Activated CD8-positive, alpha-beta memory T cell treated with anti-CD3 and anti-CD28 coated beads, Interleukin-2, amount 50 U/mL, for 24 hours (primary cell): ENCODE data around the gene PCGF2.

ENCODE experiments used
- DNase-seq: peaks from one replicate; pipeline ENCODE4 v3.0.0-alpha.2; 2020; ENCODE audit errors: extremely low read depth

The PCGF2 gene

DNA sequence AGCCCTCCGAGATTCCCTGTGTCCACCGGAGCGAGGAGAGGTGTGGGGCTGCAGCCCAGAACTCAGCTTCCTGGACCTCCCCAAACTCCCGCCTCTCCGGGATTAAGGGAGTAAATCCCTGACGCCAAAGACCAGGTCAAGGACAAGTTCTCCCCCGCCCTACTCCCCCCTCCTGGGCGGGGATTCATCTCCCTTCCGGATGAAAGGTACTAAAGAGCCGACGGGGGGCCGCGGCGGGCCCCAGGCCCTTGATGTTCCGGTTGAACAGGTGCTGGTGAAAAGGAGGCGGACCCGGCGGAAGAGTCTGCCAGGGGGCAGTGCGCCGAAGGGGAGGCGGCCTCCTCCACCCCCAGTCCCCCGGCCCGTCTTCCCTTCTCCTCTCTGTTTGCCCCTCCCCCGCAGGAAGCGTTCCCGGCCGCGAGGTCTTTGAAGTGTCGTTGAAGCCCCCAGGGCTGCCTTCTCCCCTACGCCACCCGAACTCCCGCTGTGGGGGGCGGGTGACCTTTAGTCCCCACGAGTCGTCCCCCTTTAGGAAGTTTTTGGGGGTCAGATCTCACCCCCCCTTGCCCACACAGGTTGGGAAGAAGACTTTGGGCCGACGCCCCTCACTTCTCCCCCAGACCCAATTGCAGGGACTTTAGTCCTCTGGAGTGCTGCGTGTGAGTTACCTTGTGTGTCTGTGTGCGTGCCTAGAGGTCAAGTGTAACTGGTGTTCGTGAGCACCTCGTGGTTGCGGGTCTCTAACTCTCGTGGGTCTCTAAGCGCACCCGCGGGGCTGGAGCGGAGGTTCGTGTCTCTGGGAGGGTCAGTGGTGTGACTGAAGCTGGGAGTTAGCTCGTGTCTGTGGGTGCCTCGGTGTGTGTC, 44.2 kb downstream of the PCGF2 start:
- no peak for DNase-seq

DNA sequence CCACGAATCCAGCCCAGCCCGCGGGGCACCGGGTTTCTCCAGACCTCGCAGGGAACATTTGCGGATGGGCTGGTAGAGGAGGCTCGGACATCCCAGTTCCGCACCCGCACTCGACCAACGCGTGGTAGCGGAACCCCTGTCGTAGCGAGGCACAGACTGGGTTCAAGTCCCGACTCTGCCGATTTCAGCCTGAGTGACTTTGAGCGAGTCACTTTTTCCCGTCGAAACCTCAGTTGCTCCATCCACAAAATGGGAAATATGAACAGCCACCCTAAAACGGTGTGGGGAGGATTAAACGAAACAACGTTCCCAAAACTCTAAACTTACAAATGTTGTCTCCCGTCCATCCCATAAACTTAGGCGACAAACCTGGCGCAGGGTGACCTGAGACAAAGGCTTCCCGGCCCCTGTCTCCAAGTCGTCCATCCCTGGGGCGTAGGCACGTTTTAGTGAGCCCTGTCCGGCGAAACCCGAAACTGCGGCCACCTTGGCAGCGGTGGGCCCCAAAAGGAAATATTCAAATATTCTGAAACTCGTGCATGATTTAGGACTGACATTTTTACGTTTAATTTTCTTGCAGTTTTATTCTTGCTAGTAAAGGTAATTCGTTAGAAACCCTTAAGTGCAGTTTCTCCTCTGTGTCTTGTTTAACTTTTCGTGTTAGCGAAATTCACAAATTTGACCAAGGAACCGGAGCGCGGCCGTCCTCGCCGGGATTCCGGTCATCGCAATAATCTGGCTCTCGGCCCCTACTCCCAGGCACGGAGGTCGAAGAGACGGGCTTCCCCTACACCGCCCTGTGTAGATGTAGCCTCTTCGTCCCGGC, 45.0 kb downstream of the PCGF2 start:
- no peak for DNase-seq

DNA sequence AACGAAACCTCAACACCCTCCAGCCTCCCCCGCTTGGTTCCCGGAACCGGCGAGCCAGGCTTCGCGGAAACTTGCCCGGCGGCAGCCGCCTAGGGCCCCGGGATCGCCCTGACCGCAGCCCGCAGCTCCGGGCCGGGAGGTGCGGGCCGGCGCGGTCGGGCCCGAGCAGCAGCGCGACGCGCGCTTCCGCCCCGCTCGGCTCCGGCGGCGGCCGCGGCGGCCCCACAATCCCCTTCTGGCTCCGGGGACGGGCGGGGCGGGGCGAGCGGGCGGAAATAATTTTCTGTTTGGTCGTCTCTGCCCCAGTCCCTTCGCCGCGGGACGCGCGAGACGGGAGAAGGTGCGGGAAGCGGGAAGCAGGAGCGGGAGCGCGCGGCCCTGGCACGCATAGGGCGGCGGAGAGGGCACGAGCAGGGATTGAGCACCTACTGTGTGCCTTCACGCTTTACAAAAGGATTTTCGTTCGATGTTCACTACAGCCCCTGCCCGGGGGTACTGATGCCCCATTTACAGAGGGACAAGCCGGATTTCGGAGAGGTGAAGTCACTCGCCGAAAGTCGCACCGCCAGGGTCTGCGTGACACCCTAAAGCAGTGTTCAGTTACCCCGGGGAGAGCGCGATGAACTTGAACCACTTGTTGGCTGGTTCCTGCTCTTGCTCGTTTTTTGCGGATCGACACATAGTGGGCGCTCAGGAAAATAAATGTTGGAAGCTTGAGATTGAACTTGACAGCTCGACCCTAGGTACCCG, 45.8 kb downstream of the PCGF2 start:
- no peak for DNase-seq

DNA sequence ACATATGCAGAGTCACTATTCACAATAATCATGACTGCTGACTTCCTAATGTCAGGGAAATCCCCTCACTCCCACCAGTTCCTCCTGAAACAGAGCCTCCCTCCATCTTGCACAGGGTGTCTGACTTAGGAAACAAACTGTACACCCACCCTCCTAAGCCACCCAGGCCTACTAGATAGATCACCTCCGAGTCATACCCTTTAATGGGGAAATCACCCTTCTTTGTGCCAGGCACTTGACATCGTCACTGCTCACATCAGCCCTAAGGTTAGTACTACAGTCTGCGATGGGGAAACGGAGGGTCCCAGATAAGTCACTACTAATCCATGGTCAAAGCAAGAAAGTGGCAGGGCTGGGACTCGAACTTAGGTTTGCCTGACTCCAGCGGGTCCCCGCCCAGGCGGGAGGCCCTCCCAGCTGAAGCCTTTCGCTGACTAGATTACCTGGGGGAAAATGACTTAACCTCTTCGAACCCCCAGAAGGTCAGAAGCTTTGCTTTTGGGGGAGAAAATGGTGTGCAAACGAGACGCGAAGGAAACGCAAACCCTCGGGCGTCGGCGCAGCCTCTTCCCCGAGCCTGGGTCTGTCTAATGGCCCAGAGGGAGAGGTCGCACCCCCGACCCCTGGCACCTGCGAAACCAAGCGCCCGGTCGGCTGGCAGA, 46.5 kb downstream of the PCGF2 start:
- peak; percentile 80 for DNase-seq

DNA sequence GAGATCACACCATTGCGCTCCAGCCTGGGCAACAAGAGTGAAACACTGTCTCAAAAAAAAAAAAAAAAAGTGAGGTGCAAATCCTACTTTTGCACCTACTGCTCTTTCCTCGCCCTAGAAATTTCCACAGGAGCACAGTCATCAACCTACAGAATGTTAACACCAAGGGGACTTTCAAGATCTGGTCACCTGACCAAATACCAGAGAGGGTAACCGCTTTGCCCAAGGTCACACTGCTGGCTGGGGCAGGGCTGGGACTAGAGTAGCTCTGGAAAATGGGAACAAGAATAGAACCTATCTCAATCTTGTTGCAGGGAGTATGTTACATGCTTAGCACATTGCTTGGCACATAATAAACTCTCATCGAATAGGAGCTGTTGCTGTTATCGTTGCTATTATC, 49.4 kb downstream of the PCGF2 start:
- DNase-seq, result no peak

DNA sequence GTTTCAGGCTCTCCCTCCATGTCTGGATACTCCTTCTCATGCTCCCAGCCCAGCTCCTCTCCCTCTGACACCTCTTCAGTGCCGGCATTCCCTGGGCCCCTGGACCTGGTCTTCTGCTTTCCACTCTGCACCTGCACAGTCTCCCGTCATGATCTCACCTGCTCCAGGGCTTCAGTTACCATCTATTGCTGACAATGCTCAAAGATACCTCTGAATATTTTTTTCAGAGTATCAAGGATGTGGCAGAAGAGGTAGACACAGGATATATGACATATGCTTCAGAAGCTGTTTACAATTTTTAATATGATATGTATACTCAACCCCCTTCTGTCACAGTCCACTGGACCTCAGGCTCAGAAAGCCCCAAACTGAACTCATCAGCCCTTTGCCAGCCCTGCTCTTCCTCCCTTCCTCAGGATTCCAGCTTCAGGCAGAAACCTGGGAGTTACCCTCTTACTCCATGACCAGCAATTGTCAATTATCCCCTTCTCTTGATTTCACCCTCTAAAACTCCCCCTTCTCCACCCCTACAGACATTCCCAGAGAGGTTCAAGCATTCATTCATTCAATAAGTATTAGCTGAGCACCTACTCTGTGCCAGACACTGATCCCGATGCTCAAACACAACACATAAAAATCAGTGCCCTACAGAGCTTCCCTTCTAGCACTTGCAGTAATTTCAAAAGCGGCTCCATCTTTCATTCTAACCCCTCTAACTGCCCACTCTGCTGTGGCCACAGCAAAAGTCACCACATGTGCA, 50.9 kb downstream of the PCGF2 start:
- no peak for DNase-seq

DNA sequence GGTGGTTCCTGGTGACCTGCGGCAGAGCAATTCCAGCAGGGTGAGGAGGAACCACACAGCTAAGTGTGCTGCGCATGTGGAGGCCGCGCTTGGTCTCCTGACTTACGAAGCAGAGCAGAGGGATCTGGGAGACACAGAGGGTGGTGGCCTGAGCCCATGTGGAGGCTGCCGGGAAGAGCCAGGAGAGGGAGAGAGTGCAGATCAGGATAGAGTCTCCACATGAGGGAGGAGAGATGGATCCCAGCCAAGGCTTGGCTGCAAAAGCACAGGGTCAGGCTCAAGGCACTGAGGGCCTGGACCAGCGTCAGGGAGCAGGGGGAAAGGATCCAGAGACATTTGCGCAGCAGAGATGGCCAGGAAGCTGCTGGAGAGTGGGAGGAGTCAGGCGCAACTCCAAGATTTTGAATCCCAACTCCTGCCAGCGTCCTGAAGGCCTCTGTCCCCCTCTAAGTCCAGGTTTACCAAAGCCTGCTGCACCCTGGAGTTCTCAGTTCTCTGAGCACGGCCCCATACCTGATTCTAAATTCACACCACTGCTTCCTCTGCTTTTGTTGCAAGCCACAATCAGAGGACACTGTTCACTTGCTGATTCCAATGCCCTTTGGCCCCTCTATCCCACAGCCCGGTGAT, 54.3 kb downstream of the PCGF2 start:
- DNase-seq, result no peak

DNA sequence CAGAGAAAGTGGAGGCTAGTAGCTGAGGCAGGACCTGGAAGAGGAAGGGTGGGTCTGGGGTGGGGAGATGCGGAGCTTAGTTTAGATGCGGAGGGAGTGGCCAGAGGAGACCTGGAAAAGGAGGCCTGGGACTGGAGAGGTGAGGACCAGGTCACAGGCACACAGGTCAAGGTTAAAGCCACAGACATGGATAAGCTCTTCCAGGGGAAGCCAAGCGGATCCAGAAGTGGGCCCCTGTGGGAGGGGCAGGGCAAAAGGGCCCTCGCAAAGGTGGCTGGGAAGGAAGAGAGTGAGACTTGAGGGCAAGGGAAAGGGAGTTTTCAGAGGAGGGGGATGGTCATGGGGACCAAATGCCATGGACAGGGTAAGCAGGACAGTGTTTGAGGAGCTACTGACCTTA, 57.0 kb downstream of the PCGF2 start:
- DNase-seq, result no peak

DNA sequence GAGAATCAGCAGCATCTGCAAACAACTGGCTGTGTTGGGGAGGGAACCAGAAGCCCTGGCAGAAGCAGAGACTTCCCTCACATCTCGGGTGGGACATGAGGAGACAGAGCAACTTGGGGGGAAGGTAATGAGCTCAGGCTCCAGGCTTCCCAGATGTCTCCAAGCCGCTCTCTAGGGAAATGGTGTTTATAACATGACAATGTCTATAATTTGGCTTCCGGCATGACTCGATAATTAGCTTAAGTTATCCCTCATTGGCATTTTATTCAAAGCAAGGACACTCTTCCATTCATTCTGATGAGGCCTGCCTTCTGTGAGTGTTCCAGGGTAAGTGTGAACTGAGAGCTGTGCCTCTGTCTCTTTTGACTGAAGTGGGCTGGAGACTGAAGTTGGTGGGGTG, 57.8 kb downstream of the PCGF2 start:
- DNase-seq, result no peak

DNA sequence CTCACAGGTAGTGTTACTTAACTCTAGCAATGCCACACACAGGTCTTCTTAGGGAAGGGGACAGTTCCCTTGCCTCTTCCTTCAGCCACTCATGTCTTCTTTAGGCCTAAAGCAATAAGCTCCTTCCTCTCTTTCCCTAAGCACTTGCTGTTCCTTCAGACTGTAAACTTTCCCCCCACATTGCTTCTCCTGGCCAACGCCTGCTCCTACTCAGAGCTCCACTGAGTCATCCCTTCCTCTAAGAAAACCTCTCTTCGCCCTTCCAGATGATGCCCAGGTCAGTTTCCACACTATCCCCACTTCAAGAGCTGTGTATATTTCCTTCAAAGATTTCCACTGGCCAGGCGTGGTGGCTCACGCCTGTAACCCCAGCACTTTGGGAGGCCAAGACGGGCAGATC, 60.9 kb downstream of the PCGF2 start:
- no peak for DNase-seq

DNA sequence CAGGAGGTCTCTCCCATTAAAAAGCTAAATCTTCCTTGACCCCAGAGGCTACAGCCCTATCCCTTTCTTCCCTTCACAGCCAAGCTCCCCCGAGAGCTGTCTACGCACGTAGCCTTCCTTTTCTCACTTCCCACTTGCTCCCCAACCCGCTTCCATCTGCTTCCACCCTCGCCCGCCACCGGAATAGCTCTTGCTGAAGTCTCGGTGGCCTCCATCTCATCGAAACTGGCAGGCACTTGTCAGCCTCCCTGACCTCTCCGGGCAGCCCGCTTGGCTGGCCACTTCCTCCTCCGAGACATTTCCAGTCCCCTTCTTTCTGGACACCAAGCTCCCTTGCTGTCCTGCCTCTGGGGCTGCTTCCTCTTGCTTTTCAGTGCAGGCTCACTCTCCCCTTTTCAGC, 62.6 kb downstream of the PCGF2 start:
- DNase-seq, result no peak
